WTC11 (cell line): Measurements from ENCODE around the gene SPDYE6. TPM values are rescaled to one million over a fixed set of nuclear protein-coding genes. Genes with fewer than 3 reads are reported as not detected.

ENCODE experiments used
- ATAC-seq: fragments of 200-7000 bp; cut with Tn5 transposase; 2 replicates; pipeline ENCODE4 v1.10.0; 2021; ENCODE audit warnings: mild to moderate bottlenecking, moderate library complexity
- CTCF ChIA-PET: fragments of 300-600 bp; sonication (Branson Sonifier 250); formaldehyde crosslinking; loops from one replicate; lab custom pipeline; 2021; ENCODE audit warnings: antibody characterized with exemption; lab: Charles Lee
- POLR2A ChIA-PET: fragments of 350-600 bp; sonication (Branson Sonifier 250); formaldehyde crosslinking; loops from one replicate; lab custom pipeline; 2021; ENCODE audit warnings: antibody characterized with exemption; lab: Charles Lee
- DNase-seq: peaks from one replicate; pipeline ENCODE4 v3.0.0; 2021; ENCODE audit warnings: low spot score
- H3K27ac Mint-ChIP-seq: 2 replicates; pipeline ENCODE4 v1.8.0; 2021; ENCODE audit warnings: mixed read lengths
- H3K27me3 Mint-ChIP-seq: 2 replicates; pipeline ENCODE4 v1.8.0; 2021; ENCODE audit warnings: low read depth, mild to moderate bottlenecking, moderate library complexity, mixed read lengths
- H3K36me3 Mint-ChIP-seq: 2 replicates; pipeline ENCODE4 v1.8.0; 2021; ENCODE audit warnings: mixed read lengths
- H3K4me1 Mint-ChIP-seq: 2 replicates; pipeline ENCODE4 v1.8.0; 2022; ENCODE audit warnings: mixed read lengths
- H3K4me3 Mint-ChIP-seq: 2 replicates; pipeline ENCODE4 v1.8.0; 2021; ENCODE audit warnings: mild to moderate bottlenecking, moderate library complexity, mixed read lengths
- H3K9me3 Mint-ChIP-seq: 2 replicates; pipeline ENCODE4 v1.8.0; 2021; ENCODE audit warnings: mixed read lengths
- ARID4B ChIP-seq: sonication (generic); formaldehyde crosslinking; IDR thresholded peaks from 2 replicates; pipeline ENCODE4 v1.8.0; 2023; ENCODE audit warnings: missing genetic modification reagents, mild to moderate bottlenecking, borderline replicate concordance
- ATF1 ChIP-seq: sonication (generic); formaldehyde crosslinking; IDR thresholded peaks from 2 replicates; pipeline ENCODE4 v1.8.1; 2023; ENCODE audit warnings: mild to moderate bottlenecking, moderate library complexity, missing genetic modification reagents
- ATF3 ChIP-seq: sonication (generic); formaldehyde crosslinking; conservative IDR thresholded peaks from 2 replicates; pipeline ENCODE4 v1.8.1; 2022; ENCODE audit warnings: mild to moderate bottlenecking, missing genetic modification reagents
- FOXJ3 ChIP-seq: sonication (generic); formaldehyde crosslinking; IDR thresholded peaks from 2 replicates; pipeline ENCODE4 v1.9.0; 2021; ENCODE audit warnings: missing genetic modification reagents, mild to moderate bottlenecking, borderline replicate concordance
- FOXP4 ChIP-seq: sonication (generic); formaldehyde crosslinking; IDR thresholded peaks from 2 replicates; pipeline ENCODE4 v1.8.0; 2022; ENCODE audit warnings: mild to moderate bottlenecking, missing genetic modification reagents
- GRHL2 ChIP-seq: fragments of 250-450 bp; sonication (Bioruptor Pico); IDR thresholded peaks from 2 replicates; pipeline ENCODE4 v1.8.0; 2022; ENCODE audit warnings: mild to moderate bottlenecking, moderate library complexity; ENCODE audit not compliant: insufficient replicate concordance, severe bottlenecking
- GTF2I ChIP-seq: fragments of 250-450 bp; sonication (Bioruptor Pico); conservative IDR thresholded peaks from 2 replicates; pipeline ENCODE4 v1.4.0; 2021; ENCODE audit warnings: mild to moderate bottlenecking
- HMGXB4 ChIP-seq: sonication (generic); formaldehyde crosslinking; IDR thresholded peaks from 2 replicates; pipeline ENCODE4 v1.8.1; 2023; ENCODE audit warnings: mild to moderate bottlenecking, moderate library complexity, missing genetic modification reagents
- KAT7 ChIP-seq: sonication (generic); formaldehyde crosslinking; IDR thresholded peaks from 2 replicates; pipeline ENCODE4 v1.8.1; 2023; ENCODE audit warnings: missing genetic modification reagents, mild to moderate bottlenecking, borderline replicate concordance
- MYBL2 ChIP-seq: sonication (generic); formaldehyde crosslinking; IDR thresholded peaks from 2 replicates; pipeline ENCODE4 v1.8.1; 2023; ENCODE audit warnings: mild to moderate bottlenecking, moderate library complexity, missing genetic modification reagents
- NFATC4 ChIP-seq: fragments of 250-450 bp; sonication (Bioruptor Pico); IDR thresholded peaks from 2 replicates; pipeline ENCODE4 v1.9.0; 2021; ENCODE audit warnings: mild to moderate bottlenecking
- NFYB ChIP-seq: sonication (generic); formaldehyde crosslinking; conservative IDR thresholded peaks from 2 replicates; pipeline ENCODE4 v1.8.0; 2022; ENCODE audit warnings: low read depth, missing genetic modification reagents
- NR1H2 ChIP-seq: sonication (generic); formaldehyde crosslinking; IDR thresholded peaks from 2 replicates; pipeline ENCODE4 v1.9.0; 2021; ENCODE audit warnings: mild to moderate bottlenecking, moderate library complexity, missing genetic modification reagents
- NR3C1 ChIP-seq: sonication (generic); formaldehyde crosslinking; conservative IDR thresholded peaks from 2 replicates; pipeline ENCODE4 v1.8.1; 2023; ENCODE audit warnings: low read depth, mild to moderate bottlenecking, missing genetic modification reagents
- RELA ChIP-seq: sonication (generic); formaldehyde crosslinking; IDR thresholded peaks from 2 replicates; pipeline ENCODE4 v1.8.1; 2022; ENCODE audit warnings: missing genetic modification reagents, mild to moderate bottlenecking, borderline replicate concordance
- ZNF423 ChIP-seq: fragments of 250-450 bp; sonication (Bioruptor Pico); IDR thresholded peaks from 2 replicates; pipeline ENCODE4 v2.1.2; 2022; ENCODE audit warnings: mild to moderate bottlenecking, moderate library complexity
- total RNA-seq: library from RNA; stranded (reverse); gene quantifications from 3 replicates; pipeline ENCODE4 v1.2.3, GENCODE V29; 2021

Gene SPDYE6
- total RNA-seq, 1 experiment from 2014 or later: not detected

GRCh38 chr7:102313997-102314780 lies 42.1 kb downstream of the SPDYE6 start:
- ChIA-PET CTCF (no interaction called here), POLR2A (no interaction called here)
- no peaks in the 10 kb centered on the region for H3K27me3 Mint-ChIP-seq
- H3K27ac Mint-ChIP-seq: no peak overlapping the region
- DNase-seq (no peak), ATAC-seq (no peak)
- peaks cover 18% of the 10 kb centered on the region for H3K36me3 Mint-ChIP-seq
- TF ChIP-seq NFATC4 (CRISPR knock-in tag): no peak
- no peak for TF ChIP-seq ATF1 (CRISPR knock-in tag)
- no peak for TF ChIP-seq NR1H2 (CRISPR knock-in tag)
- no peak for TF ChIP-seq FOXJ3
- TF ChIP-seq ATF3 (CRISPR knock-in tag): no peak
- TF ChIP-seq NR3C1 (CRISPR knock-in tag): no peak
- TF ChIP-seq GRHL2 (CRISPR knock-in tag): no peak
- no peak for TF ChIP-seq KAT7 (CRISPR knock-in tag)
- H3K4me1 Mint-ChIP-seq: peaks cover 11% of the 10 kb centered on the region
- no peaks in the 10 kb centered on the region for H3K9me3 Mint-ChIP-seq
- H3K4me3 Mint-ChIP-seq: no peak overlapping the region

GRCh38 chr7:102312317-102312716 lies 43.9 kb downstream of the SPDYE6 start:
- TF ChIP-seq ZNF423: no peak
- no peak for TF ChIP-seq NR3C1 (CRISPR knock-in tag)
- TF ChIP-seq MYBL2: no peak
- H3K4me3 Mint-ChIP-seq: no peak overlapping the region
- H3K36me3 Mint-ChIP-seq: peaks cover 17% of the 10 kb centered on the region
- ChIA-PET CTCF (no interaction called here), POLR2A (interaction anchor here (0.7 kb wide), 2 partner anchors 74 to 122 kb away, joined by 3 read pairs; no protein-coding TSS in a partner anchor)
- no peak overlapping the region for H3K27ac Mint-ChIP-seq
- DNase-seq: no peak
- no peaks in the 10 kb centered on the region for H3K27me3 Mint-ChIP-seq
- no peak for ATAC-seq
- H3K9me3 Mint-ChIP-seq: no peaks in the 10 kb centered on the region
- H3K4me1 Mint-ChIP-seq: peaks cover 10% of the 10 kb centered on the region

GRCh38 chr7:102310414-102310815 lies 45.8 kb downstream of the SPDYE6 start:
- Mint-ChIP-seq H3K27ac (peak overlapping the region; percentile 53; the same call in 1 of the 2 replicates), H3K4me1 (peaks cover 16% of the 10 kb centered on the region), H3K9me3 (no peaks in the 10 kb centered on the region), H3K36me3 (peaks cover 12% of the 10 kb centered on the region; the same call in 1 of the 2 replicates), H3K27me3 (no peaks in the 10 kb centered on the region), H3K4me3 (no peak overlapping the region)
- DNase-seq (no peak), ATAC-seq (no peak)
- no peak for TF ChIP-seq ARID4B (CRISPR knock-in tag)
- no peak for TF ChIP-seq HMGXB4 (CRISPR knock-in tag)
- no peak for TF ChIP-seq RELA (CRISPR knock-in tag)
- TF ChIP-seq GTF2I (CRISPR knock-in tag): peak; percentile 75
- TF ChIP-seq NFYB: no peak
- TF ChIP-seq FOXP4 (CRISPR knock-in tag): no peak
- POLR2A ChIA-PET: interaction anchor here (0.7 kb wide), 1 partner anchor 10 kb away, joined by 4 read pairs; no protein-coding TSS in a partner anchor
- CTCF ChIA-PET: interaction anchor here (2.3 kb wide), 1 partner anchor 10 kb away, joined by 7 read pairs; no protein-coding TSS in a partner anchor
